Measurements from ENCODE around the gene TSEN2.

TSEN2 gene

GRCh38 chr3:12557473-12558100 lies 73.3 kb downstream of the TSEN2 start:
- no peaks in the 10 kb centered on the region for H3K36me3 ChIP-seq (ENCODE audit: control insufficient read depth in 5 of 5, insufficient read depth in 5 of 5, low read length in 5 of 5)
- H3K4me3 ChIP-seq (ENCODE audit: low read depth in 1 of 5, low read length in 5 of 5): peak overlapping the region; percentile 88 to 94 (median 91)
- H3K4me1 ChIP-seq (ENCODE audit: control insufficient read depth in 5 of 5, insufficient read depth in 5 of 5, low read length in 5 of 5): peaks cover 3 to 53% (median 51%) of the 10 kb centered on the region in 5 donors
- H3K9me3 ChIP-seq (ENCODE audit: control insufficient read depth in 5 of 5, low read length in 5 of 5): no peaks in the 10 kb centered on the region
- peaks cover 0 to 11% (median 5%) of the 10 kb centered on the region in 5 donors for H3K27me3 ChIP-seq (ENCODE audit: control insufficient read depth in 5 of 5, insufficient read depth in 4 of 5, low read length in 5 of 5)
- H3K27ac ChIP-seq (ENCODE audit: low read depth, low read length): peak overlapping the region; percentile 92
- H3K9ac ChIP-seq (ENCODE audit: low read length in 5 of 5): peak overlapping the region; percentile 94 to 98 (median 97)

- Histone ChIP-seq H3K4me1 (ENCODE audit: control insufficient read depth in 5 of 5, insufficient read depth in 5 of 5, low read length in 5 of 5) (peaks cover 3 to 58% (median 53%) of the 10 kb centered on the region in 5 donors), H3K27me3 (ENCODE audit: control insufficient read depth in 5 of 5, insufficient read depth in 4 of 5, low read length in 5 of 5) (peaks cover 0 to 6% (median 4%) of the 10 kb centered on the region in 5 donors), H3K9me3 (ENCODE audit: control insufficient read depth in 5 of 5, low read length in 5 of 5) (no peaks in the 10 kb centered on the region), H3K36me3 (ENCODE audit: control insufficient read depth in 5 of 5, insufficient read depth in 5 of 5, low read length in 5 of 5) (no peaks in the 10 kb centered on the region), H3K27ac (ENCODE audit: low read depth, low read length) (no peak overlapping the region), H3K4me3 (ENCODE audit: low read depth in 1 of 5, low read length in 5 of 5) (peak overlapping the region in 3 of 5 donors; percentile 88 to 94 (median 91)), H3K9ac (ENCODE audit: low read length in 5 of 5) (peak overlapping the region in 3 of 5 donors; percentile 30 to 97 (median 95))
Observed at GRCh38 chr3:12558706-12559105, 74.4 kb downstream of the TSEN2 start.

GRCh38 chr3:12559520-12559919 lies 75.2 kb downstream of the TSEN2 start:
- no peak overlapping the region for H3K27ac ChIP-seq (ENCODE audit: low read depth, low read length)
- no peak overlapping the region for H3K9ac ChIP-seq (ENCODE audit: low read length in 5 of 5)
- H3K9me3 ChIP-seq (ENCODE audit: control insufficient read depth in 5 of 5, low read length in 5 of 5): no peaks in the 10 kb centered on the region
- no peaks in the 10 kb centered on the region for H3K27me3 ChIP-seq (ENCODE audit: control insufficient read depth in 5 of 5, insufficient read depth in 4 of 5, low read length in 5 of 5)
- peaks cover 3 to 55% (median 47%) of the 10 kb centered on the region in 5 donors for H3K4me1 ChIP-seq (ENCODE audit: control insufficient read depth in 5 of 5, insufficient read depth in 5 of 5, low read length in 5 of 5)
- H3K4me3 ChIP-seq (ENCODE audit: low read depth in 1 of 5, low read length in 5 of 5): no peak overlapping the region
- H3K36me3 ChIP-seq (ENCODE audit: control insufficient read depth in 5 of 5, insufficient read depth in 5 of 5, low read length in 5 of 5): no peaks in the 10 kb centered on the region

GRCh38 chr3:12560505-12561190 lies 76.4 kb downstream of the TSEN2 start:
- Histone ChIP-seq H3K27me3 (ENCODE audit: control insufficient read depth in 5 of 5, insufficient read depth in 4 of 5, low read length in 5 of 5) (no peaks in the 10 kb centered on the region), H3K4me3 (ENCODE audit: low read depth in 1 of 5, low read length in 5 of 5) (no peak overlapping the region), H3K36me3 (ENCODE audit: control insufficient read depth in 5 of 5, insufficient read depth in 5 of 5, low read length in 5 of 5) (no peaks in the 10 kb centered on the region), H3K9ac (ENCODE audit: low read length in 5 of 5) (no peak overlapping the region), H3K27ac (ENCODE audit: low read depth, low read length) (no peak overlapping the region), H3K4me1 (ENCODE audit: control insufficient read depth in 5 of 5, insufficient read depth in 5 of 5, low read length in 5 of 5) (peaks cover 3 to 59% (median 47%) of the 10 kb centered on the region in 5 donors), H3K9me3 (ENCODE audit: control insufficient read depth in 5 of 5, low read length in 5 of 5) (no peaks in the 10 kb centered on the region)

- Histone ChIP-seq H3K27ac (ENCODE audit: low read depth, low read length) (no peak overlapping the region), H3K4me1 (ENCODE audit: control insufficient read depth in 5 of 5, insufficient read depth in 5 of 5, low read length in 5 of 5) (peaks cover 3 to 51% (median 40%) of the 10 kb centered on the region in 5 donors), H3K9me3 (ENCODE audit: control insufficient read depth in 5 of 5, low read length in 5 of 5) (peaks cover 0 to 7% (median 3%) of the 10 kb centered on the region in 5 donors), H3K9ac (ENCODE audit: low read length in 5 of 5) (no peak overlapping the region), H3K36me3 (ENCODE audit: control insufficient read depth in 5 of 5, insufficient read depth in 5 of 5, low read length in 5 of 5) (no peaks in the 10 kb centered on the region), H3K27me3 (ENCODE audit: control insufficient read depth in 5 of 5, insufficient read depth in 4 of 5, low read length in 5 of 5) (no peaks in the 10 kb centered on the region), H3K4me3 (ENCODE audit: low read depth in 1 of 5, low read length in 5 of 5) (no peak overlapping the region)
Observed at GRCh38 chr3:12561397-12561796, 77.1 kb downstream of the TSEN2 start.

GRCh38 chr3:12562451-12562850 lies 78.2 kb downstream of the TSEN2 start:
- H3K9me3 ChIP-seq (ENCODE audit: control insufficient read depth in 5 of 5, low read length in 5 of 5): peaks cover 0 to 12% (median 8%) of the 10 kb centered on the region in 5 donors
- peaks cover 3 to 47% (median 38%) of the 10 kb centered on the region in 5 donors for H3K4me1 ChIP-seq (ENCODE audit: control insufficient read depth in 5 of 5, insufficient read depth in 5 of 5, low read length in 5 of 5)
- H3K36me3 ChIP-seq (ENCODE audit: control insufficient read depth in 5 of 5, insufficient read depth in 5 of 5, low read length in 5 of 5): no peaks in the 10 kb centered on the region
- H3K9ac ChIP-seq (ENCODE audit: low read length in 5 of 5): no peak overlapping the region
- no peak overlapping the region for H3K4me3 ChIP-seq (ENCODE audit: low read depth in 1 of 5, low read length in 5 of 5)
- no peak overlapping the region for H3K27ac ChIP-seq (ENCODE audit: low read depth, low read length)
- H3K27me3 ChIP-seq (ENCODE audit: control insufficient read depth in 5 of 5, insufficient read depth in 4 of 5, low read length in 5 of 5): no peaks in the 10 kb centered on the region

- no peaks in the 10 kb centered on the region for H3K27me3 ChIP-seq (ENCODE audit: control insufficient read depth in 5 of 5, insufficient read depth in 4 of 5, low read length in 5 of 5)
- no peak overlapping the region for H3K27ac ChIP-seq (ENCODE audit: low read depth, low read length)
- H3K36me3 ChIP-seq (ENCODE audit: control insufficient read depth in 5 of 5, insufficient read depth in 5 of 5, low read length in 5 of 5): peaks cover 7 to 35% (median 26%) of the 10 kb centered on the region in 5 donors
- H3K9me3 ChIP-seq (ENCODE audit: control insufficient read depth in 5 of 5, low read length in 5 of 5): peaks cover 0 to 12% (median 8%) of the 10 kb centered on the region in 5 donors
- H3K4me3 ChIP-seq (ENCODE audit: low read depth in 1 of 5, low read length in 5 of 5): no peak overlapping the region
- H3K9ac ChIP-seq (ENCODE audit: low read length in 5 of 5): no peak overlapping the region
- H3K4me1 ChIP-seq (ENCODE audit: control insufficient read depth in 5 of 5, insufficient read depth in 5 of 5, low read length in 5 of 5): peaks cover 1 to 13% (median 4%) of the 10 kb centered on the region in 5 donors
Observed at GRCh38 chr3:12566976-12567375, 82.7 kb downstream of the TSEN2 start.

GRCh38 chr3:12568747-12569146 lies 84.5 kb downstream of the TSEN2 start:
- Histone ChIP-seq H3K9ac (ENCODE audit: low read length in 5 of 5) (no peak overlapping the region), H3K27ac (ENCODE audit: low read depth, low read length) (no peak overlapping the region), H3K4me3 (ENCODE audit: low read depth in 1 of 5, low read length in 5 of 5) (no peak overlapping the region), H3K9me3 (ENCODE audit: control insufficient read depth in 5 of 5, low read length in 5 of 5) (peaks cover 0 to 12% (median 8%) of the 10 kb centered on the region in 5 donors), H3K4me1 (ENCODE audit: control insufficient read depth in 5 of 5, insufficient read depth in 5 of 5, low read length in 5 of 5) (peaks cover 0 to 7% (median under 1%) of the 10 kb centered on the region in 5 donors), H3K27me3 (ENCODE audit: control insufficient read depth in 5 of 5, insufficient read depth in 4 of 5, low read length in 5 of 5) (no peaks in the 10 kb centered on the region), H3K36me3 (ENCODE audit: control insufficient read depth in 5 of 5, insufficient read depth in 5 of 5, low read length in 5 of 5) (peaks cover 13 to 49% (median 37%) of the 10 kb centered on the region in 5 donors)

- Histone ChIP-seq H3K4me3 (ENCODE audit: low read depth in 1 of 5, low read length in 5 of 5) (no peak overlapping the region), H3K27ac (ENCODE audit: low read depth, low read length) (no peak overlapping the region), H3K4me1 (ENCODE audit: control insufficient read depth in 5 of 5, insufficient read depth in 5 of 5, low read length in 5 of 5) (peaks cover under 1 to 11% (median 3%) of the 10 kb centered on the region in 5 donors), H3K27me3 (ENCODE audit: control insufficient read depth in 5 of 5, insufficient read depth in 4 of 5, low read length in 5 of 5) (no peaks in the 10 kb centered on the region), H3K9me3 (ENCODE audit: control insufficient read depth in 5 of 5, low read length in 5 of 5) (peaks cover 0 to 12% (median 8%) of the 10 kb centered on the region in 5 donors), H3K9ac (ENCODE audit: low read length in 5 of 5) (no peak overlapping the region), H3K36me3 (ENCODE audit: control insufficient read depth in 5 of 5, insufficient read depth in 5 of 5, low read length in 5 of 5) (peaks cover 13 to 60% (median 48%) of the 10 kb centered on the region in 5 donors)
Observed at GRCh38 chr3:12569836-12570235, 85.6 kb downstream of the TSEN2 start.

- Histone ChIP-seq H3K27ac (ENCODE audit: low read depth, low read length) (no peak overlapping the region), H3K27me3 (ENCODE audit: control insufficient read depth in 5 of 5, insufficient read depth in 4 of 5, low read length in 5 of 5) (no peaks in the 10 kb centered on the region), H3K36me3 (ENCODE audit: control insufficient read depth in 5 of 5, insufficient read depth in 5 of 5, low read length in 5 of 5) (peaks cover 23 to 82% (median 67%) of the 10 kb centered on the region in 5 donors), H3K9me3 (ENCODE audit: control insufficient read depth in 5 of 5, low read length in 5 of 5) (peaks cover 0 to 1% (median 0%) of the 10 kb centered on the region in 5 donors), H3K9ac (ENCODE audit: low read length in 5 of 5) (no peak overlapping the region), H3K4me1 (ENCODE audit: control insufficient read depth in 5 of 5, insufficient read depth in 5 of 5, low read length in 5 of 5) (peaks cover 3 to 16% (median 12%) of the 10 kb centered on the region in 5 donors), H3K4me3 (ENCODE audit: low read depth in 1 of 5, low read length in 5 of 5) (no peak overlapping the region)
Observed at GRCh38 chr3:12571986-12572385, 87.7 kb downstream of the TSEN2 start.
